Measurements from ENCODE around the gene IGLL5. TPM values are rescaled to one million over a fixed set of nuclear protein-coding genes. Genes with fewer than 3 reads are reported as not detected.

The IGLL5 gene
- total RNA-seq, 1 donor from 2014 or later = not detected

GRCh38 chr22:22849640-22850610, 37.7 kb upstream of the IGLL5 start:
- no peak overlapping the region for H3K4me3 ChIP-seq (ENCODE audit: low read length in 3 of 3)
- H3K4me1 ChIP-seq (ENCODE audit: control insufficient read depth in 3 of 3, insufficient read depth in 3 of 3, low read length in 3 of 3) = no peaks in the 10 kb centered on the region
- H3K9ac ChIP-seq (ENCODE audit: low read depth in 1 of 3, low read length in 3 of 3) = no peak overlapping the region
- H3K9me3 ChIP-seq (ENCODE audit: control insufficient read depth in 3 of 3, low read length in 3 of 3) = peaks cover 0 to 3% (median 0%) of the 10 kb centered on the region in 3 donors
- peaks cover 11 to 28% (median 17%) of the 10 kb centered on the region in 3 donors for H3K27me3 ChIP-seq (ENCODE audit: control insufficient read depth in 3 of 3, insufficient read depth in 3 of 3, low read length in 3 of 3)
- H3K27ac ChIP-seq (ENCODE audit: low read depth, low read length) = no peak overlapping the region
- H3K36me3 ChIP-seq (ENCODE audit: control insufficient read depth in 3 of 3, insufficient read depth in 3 of 3, low read length in 3 of 3) = no peaks in the 10 kb centered on the region

- Histone ChIP-seq H3K9ac (ENCODE audit: low read depth in 1 of 3, low read length in 3 of 3) (no peak overlapping the region), H3K4me3 (ENCODE audit: low read length in 3 of 3) (no peak overlapping the region), H3K27ac (ENCODE audit: low read depth, low read length) (no peak overlapping the region), H3K4me1 (ENCODE audit: control insufficient read depth in 3 of 3, insufficient read depth in 3 of 3, low read length in 3 of 3) (no peaks in the 10 kb centered on the region), H3K27me3 (ENCODE audit: control insufficient read depth in 3 of 3, insufficient read depth in 3 of 3, low read length in 3 of 3) (peaks cover 11 to 41% (median 26%) of the 10 kb centered on the region in 3 donors), H3K36me3 (ENCODE audit: control insufficient read depth in 3 of 3, insufficient read depth in 3 of 3, low read length in 3 of 3) (no peaks in the 10 kb centered on the region), H3K9me3 (ENCODE audit: control insufficient read depth in 3 of 3, low read length in 3 of 3) (no peaks in the 10 kb centered on the region)
These were observed 35.6 kb upstream of the IGLL5 start for GRCh38 chr22:22851969-22852368.

GRCh38 chr22:22853713-22854112, 33.9 kb upstream of the IGLL5 start:
- Histone ChIP-seq H3K9ac (ENCODE audit: low read depth in 1 of 3, low read length in 3 of 3) (no peak overlapping the region), H3K9me3 (ENCODE audit: control insufficient read depth in 3 of 3, low read length in 3 of 3) (no peaks in the 10 kb centered on the region), H3K27me3 (ENCODE audit: control insufficient read depth in 3 of 3, insufficient read depth in 3 of 3, low read length in 3 of 3) (peaks cover 13 to 41% (median 32%) of the 10 kb centered on the region in 3 donors), H3K36me3 (ENCODE audit: control insufficient read depth in 3 of 3, insufficient read depth in 3 of 3, low read length in 3 of 3) (no peaks in the 10 kb centered on the region), H3K4me3 (ENCODE audit: low read length in 3 of 3) (no peak overlapping the region), H3K27ac (ENCODE audit: low read depth, low read length) (no peak overlapping the region), H3K4me1 (ENCODE audit: control insufficient read depth in 3 of 3, insufficient read depth in 3 of 3, low read length in 3 of 3) (no peaks in the 10 kb centered on the region)

- no peak overlapping the region for H3K4me3 ChIP-seq (ENCODE audit: low read length in 3 of 3)
- H3K9me3 ChIP-seq (ENCODE audit: control insufficient read depth in 3 of 3, low read length in 3 of 3) = no peaks in the 10 kb centered on the region
- peaks cover 16 to 39% (median 32%) of the 10 kb centered on the region in 3 donors for H3K27me3 ChIP-seq (ENCODE audit: control insufficient read depth in 3 of 3, insufficient read depth in 3 of 3, low read length in 3 of 3)
- no peaks in the 10 kb centered on the region for H3K4me1 ChIP-seq (ENCODE audit: control insufficient read depth in 3 of 3, insufficient read depth in 3 of 3, low read length in 3 of 3)
- no peaks in the 10 kb centered on the region for H3K36me3 ChIP-seq (ENCODE audit: control insufficient read depth in 3 of 3, insufficient read depth in 3 of 3, low read length in 3 of 3)
- H3K27ac ChIP-seq (ENCODE audit: low read depth, low read length) = no peak overlapping the region
- H3K9ac ChIP-seq (ENCODE audit: low read depth in 1 of 3, low read length in 3 of 3) = no peak overlapping the region
These were observed 33.1 kb upstream of the IGLL5 start for GRCh38 chr22:22854466-22854865.

GRCh38 chr22:22855085-22855484, 32.5 kb upstream of the IGLL5 start:
- H3K27me3 ChIP-seq (ENCODE audit: control insufficient read depth in 3 of 3, insufficient read depth in 3 of 3, low read length in 3 of 3) = peaks cover 16 to 39% (median 34%) of the 10 kb centered on the region in 3 donors
- H3K4me1 ChIP-seq (ENCODE audit: control insufficient read depth in 3 of 3, insufficient read depth in 3 of 3, low read length in 3 of 3) = no peaks in the 10 kb centered on the region
- H3K27ac ChIP-seq (ENCODE audit: low read depth, low read length) = no peak overlapping the region
- no peaks in the 10 kb centered on the region for H3K36me3 ChIP-seq (ENCODE audit: control insufficient read depth in 3 of 3, insufficient read depth in 3 of 3, low read length in 3 of 3)
- H3K9ac ChIP-seq (ENCODE audit: low read depth in 1 of 3, low read length in 3 of 3) = no peak overlapping the region
- no peak overlapping the region for H3K4me3 ChIP-seq (ENCODE audit: low read length in 3 of 3)
- no peaks in the 10 kb centered on the region for H3K9me3 ChIP-seq (ENCODE audit: control insufficient read depth in 3 of 3, low read length in 3 of 3)

- Histone ChIP-seq H3K4me1 (ENCODE audit: control insufficient read depth in 3 of 3, insufficient read depth in 3 of 3, low read length in 3 of 3) (no peaks in the 10 kb centered on the region), H3K36me3 (ENCODE audit: control insufficient read depth in 3 of 3, insufficient read depth in 3 of 3, low read length in 3 of 3) (no peaks in the 10 kb centered on the region), H3K9me3 (ENCODE audit: control insufficient read depth in 3 of 3, low read length in 3 of 3) (no peaks in the 10 kb centered on the region), H3K9ac (ENCODE audit: low read depth in 1 of 3, low read length in 3 of 3) (no peak overlapping the region), H3K27me3 (ENCODE audit: control insufficient read depth in 3 of 3, insufficient read depth in 3 of 3, low read length in 3 of 3) (peaks cover 16 to 39% (median 34%) of the 10 kb centered on the region in 3 donors), H3K27ac (ENCODE audit: low read depth, low read length) (no peak overlapping the region), H3K4me3 (ENCODE audit: low read length in 3 of 3) (no peak overlapping the region)
These were observed 31.9 kb upstream of the IGLL5 start for GRCh38 chr22:22855617-22856308.

GRCh38 chr22:22856364-22856763, 31.3 kb upstream of the IGLL5 start:
- H3K27me3 ChIP-seq (ENCODE audit: control insufficient read depth in 3 of 3, insufficient read depth in 3 of 3, low read length in 3 of 3) = peaks cover 16 to 35% (median 34%) of the 10 kb centered on the region in 3 donors
- H3K36me3 ChIP-seq (ENCODE audit: control insufficient read depth in 3 of 3, insufficient read depth in 3 of 3, low read length in 3 of 3) = no peaks in the 10 kb centered on the region
- no peak overlapping the region for H3K27ac ChIP-seq (ENCODE audit: low read depth, low read length)
- no peaks in the 10 kb centered on the region for H3K4me1 ChIP-seq (ENCODE audit: control insufficient read depth in 3 of 3, insufficient read depth in 3 of 3, low read length in 3 of 3)
- H3K4me3 ChIP-seq (ENCODE audit: low read length in 3 of 3) = no peak overlapping the region
- no peaks in the 10 kb centered on the region for H3K9me3 ChIP-seq (ENCODE audit: control insufficient read depth in 3 of 3, low read length in 3 of 3)
- no peak overlapping the region for H3K9ac ChIP-seq (ENCODE audit: low read depth in 1 of 3, low read length in 3 of 3)

GRCh38 chr22:22856885-22857606, 30.6 kb upstream of the IGLL5 start:
- Histone ChIP-seq H3K9me3 (ENCODE audit: control insufficient read depth in 3 of 3, low read length in 3 of 3) (no peaks in the 10 kb centered on the region), H3K4me1 (ENCODE audit: control insufficient read depth in 3 of 3, insufficient read depth in 3 of 3, low read length in 3 of 3) (no peaks in the 10 kb centered on the region), H3K36me3 (ENCODE audit: control insufficient read depth in 3 of 3, insufficient read depth in 3 of 3, low read length in 3 of 3) (no peaks in the 10 kb centered on the region), H3K4me3 (ENCODE audit: low read length in 3 of 3) (no peak overlapping the region), H3K27ac (ENCODE audit: low read depth, low read length) (no peak overlapping the region), H3K27me3 (ENCODE audit: control insufficient read depth in 3 of 3, insufficient read depth in 3 of 3, low read length in 3 of 3) (peaks cover 12 to 34% (median 29%) of the 10 kb centered on the region in 3 donors), H3K9ac (ENCODE audit: low read depth in 1 of 3, low read length in 3 of 3) (no peak overlapping the region)

GRCh38 chr22:22857607-22858558, 29.7 kb upstream of the IGLL5 start:
- Histone ChIP-seq H3K9ac (ENCODE audit: low read depth in 1 of 3, low read length in 3 of 3) (no peak overlapping the region), H3K4me3 (ENCODE audit: low read length in 3 of 3) (no peak overlapping the region), H3K36me3 (ENCODE audit: control insufficient read depth in 3 of 3, insufficient read depth in 3 of 3, low read length in 3 of 3) (no peaks in the 10 kb centered on the region), H3K27me3 (ENCODE audit: control insufficient read depth in 3 of 3, insufficient read depth in 3 of 3, low read length in 3 of 3) (peaks cover 10 to 34% (median 23%) of the 10 kb centered on the region in 3 donors), H3K9me3 (ENCODE audit: control insufficient read depth in 3 of 3, low read length in 3 of 3) (no peaks in the 10 kb centered on the region), H3K27ac (ENCODE audit: low read depth, low read length) (no peak overlapping the region), H3K4me1 (ENCODE audit: control insufficient read depth in 3 of 3, insufficient read depth in 3 of 3, low read length in 3 of 3) (no peaks in the 10 kb centered on the region)
